H9 (cell line): Measurements from ENCODE around the gene GPHN. TPM values are rescaled to one million over a fixed set of nuclear protein-coding genes. Genes with fewer than 3 reads are reported as not detected.

Source experiments
- DNase-seq: peaks from one replicate; pipeline ENCODE4 v3.0.0-alpha.2; 2017
- H2AFZ ChIP-seq: one replicate; pipeline ENCODE4 v1.6.1; 2013; ENCODE audit warnings: mild to moderate bottlenecking, low read length, control low read depth, moderate library complexity
- H2AK5ac ChIP-seq: 2 replicates; pipeline ENCODE4 v1.6.1; 2013; ENCODE audit warnings: low read length, control low read depth, mixed read lengths; ENCODE audit not compliant: insufficient read length
- H2BK120ac ChIP-seq: one replicate; pipeline ENCODE4 v1.6.1; 2013; ENCODE audit warnings: low read depth, mild to moderate bottlenecking, low read length, control low read depth, inconsistent platforms; ENCODE audit not compliant: poor library complexity, severe bottlenecking
- H2BK12ac ChIP-seq: 2 replicates; pipeline ENCODE4 v1.6.1; 2013; ENCODE audit warnings: low read length, control low read depth, mixed read lengths, low read depth; ENCODE audit not compliant: insufficient read length
- H2BK15ac ChIP-seq: 2 replicates; pipeline ENCODE4 v1.6.1; 2013; ENCODE audit warnings: low read depth, low read length, control low read depth
- H2BK20ac ChIP-seq: one replicate; pipeline ENCODE4 v1.6.1; 2013; ENCODE audit warnings: low read depth, mild to moderate bottlenecking, low read length, control low read depth, inconsistent platforms; ENCODE audit not compliant: poor library complexity, severe bottlenecking
- H2BK5ac ChIP-seq: 2 replicates; pipeline ENCODE4 v1.6.1; 2013; ENCODE audit warnings: low read length, control low read depth, mixed read lengths; ENCODE audit not compliant: insufficient read length
- H3K14ac ChIP-seq: 2 replicates; pipeline ENCODE4 v1.6.1; 2013; ENCODE audit warnings: low read length, control low read depth; ENCODE audit not compliant: insufficient read depth
- H3K18ac ChIP-seq: 2 replicates; pipeline ENCODE4 v1.6.1; 2013; ENCODE audit warnings: low read depth, mild to moderate bottlenecking, mixed read lengths, low read length, control low read depth; ENCODE audit not compliant: insufficient read length
- H3K23ac ChIP-seq: 2 replicates; pipeline ENCODE4 v1.6.1; 2013; ENCODE audit warnings: low read length, control low read depth, mixed read lengths, low read depth; ENCODE audit not compliant: insufficient read length
- H3K23me2 ChIP-seq: 2 replicates; pipeline ENCODE4 v1.6.1; 2013; ENCODE audit warnings: low read depth, mild to moderate bottlenecking, mixed read lengths, low read length, control low read depth; ENCODE audit not compliant: insufficient read length, poor library complexity, severe bottlenecking
- H3K27ac ChIP-seq: 2 replicates; pipeline ENCODE4 v1.5.1; 2013; ENCODE audit warnings: low read length, control low read depth, mixed read lengths, low read depth; ENCODE audit not compliant: insufficient read length
- H3K27me3 ChIP-seq: 2 replicates; pipeline ENCODE4 v1.6.1; 2013; ENCODE audit warnings: low read length, control low read depth, inconsistent platforms; ENCODE audit not compliant: insufficient read depth
- H3K4ac ChIP-seq: 2 replicates; pipeline ENCODE4 v1.6.1; 2013; ENCODE audit warnings: low read depth, mild to moderate bottlenecking, control low read depth, inconsistent platforms, low read length, moderate library complexity
- H3K4me1 ChIP-seq: 2 replicates; pipeline ENCODE4 v1.6.1; 2013; ENCODE audit warnings: low read length, control low read depth, inconsistent platforms; ENCODE audit not compliant: insufficient read depth
- H3K4me2 ChIP-seq: 2 replicates; pipeline ENCODE4 v1.6.1; 2013; ENCODE audit warnings: low read length, control low read depth, mixed read lengths; ENCODE audit not compliant: insufficient read length, insufficient read depth
- H3K56ac ChIP-seq: 2 replicates; pipeline ENCODE4 v1.6.1; 2013; ENCODE audit warnings: low read depth, mild to moderate bottlenecking, mixed read lengths, low read length, control low read depth; ENCODE audit not compliant: insufficient read length
- H3K79me1 ChIP-seq: 2 replicates; pipeline ENCODE4 v1.6.1; 2013; ENCODE audit warnings: low read depth, mild to moderate bottlenecking, moderate library complexity, low read length, control low read depth, inconsistent platforms; ENCODE audit not compliant: insufficient read depth, poor library complexity, severe bottlenecking
- H3K79me2 ChIP-seq: 2 replicates; pipeline ENCODE4 v1.6.1; 2013; ENCODE audit warnings: low read length, control low read depth, inconsistent platforms; ENCODE audit not compliant: insufficient read depth
- H3K9ac ChIP-seq: 2 replicates; pipeline ENCODE4 v1.6.1; 2013; ENCODE audit warnings: low read length, control low read depth, mixed read lengths; ENCODE audit not compliant: insufficient read length; ENCODE audit errors: extremely low read depth
- H3K9me3 ChIP-seq: one replicate; pipeline ENCODE4 v1.6.1; 2013; ENCODE audit warnings: low read depth, low read length, inconsistent platforms; ENCODE audit not compliant: control insufficient read depth
- H3T11ph ChIP-seq: one replicate; pipeline ENCODE4 v1.6.1; 2013; ENCODE audit warnings: mild to moderate bottlenecking, low read length, control low read depth, inconsistent platforms
- H4K20me1 ChIP-seq: one replicate; pipeline ENCODE4 v1.6.1; 2013; ENCODE audit not compliant: control insufficient read depth, insufficient read length, insufficient read depth
- H4K5ac ChIP-seq: 2 replicates; pipeline ENCODE4 v1.6.1; 2013; ENCODE audit warnings: low read depth, mild to moderate bottlenecking, mixed read lengths, low read length, control low read depth; ENCODE audit not compliant: insufficient read length
- H4K8ac ChIP-seq: replicated peaks from 2 replicates; pipeline ENCODE4 v1.6.1; 2013; ENCODE audit warnings: low read length, control low read depth, mixed read lengths, low read depth; ENCODE audit not compliant: insufficient read length
- H4K91ac ChIP-seq: 2 replicates; pipeline ENCODE4 v1.6.1; 2013; ENCODE audit warnings: low read depth, mild to moderate bottlenecking, moderate library complexity, mixed read lengths, low read length, control low read depth; ENCODE audit not compliant: insufficient read length
- H3K27ac Mint-ChIP-seq, 3 experiments: 2 replicates in 2 of 3; 3 replicates in 1 of 3; pipeline ENCODE4 v1.8.0; 2020 to 2021; ENCODE audit warnings: mixed read lengths in 3 of 3, mild to moderate bottlenecking in 1 of 3, moderate library complexity in 1 of 3
- H3K27me3 Mint-ChIP-seq: 2 replicates; pipeline ENCODE4 v1.8.0; 2021; ENCODE audit warnings: low read depth, mild to moderate bottlenecking, moderate library complexity, mixed read lengths
- H3K36me3 Mint-ChIP-seq, 3 experiments: 2 replicates in 2 of 3; 3 replicates in 1 of 3; pipeline ENCODE4 v1.8.0; 2020 to 2021; ENCODE audit warnings: low read depth in 3 of 3, mixed read lengths in 3 of 3; ENCODE audit not compliant: insufficient read depth in 1 of 3
- H3K4me1 Mint-ChIP-seq, 2 experiments: 2 replicates each; pipeline ENCODE4 v1.8.0; 2020; ENCODE audit warnings: mixed read lengths in 2 of 2
- H3K4me3 Mint-ChIP-seq, 2 experiments: 2 replicates in 1 of 2; 3 replicates in 1 of 2; pipeline ENCODE4 v1.8.0; 2020 to 2021; ENCODE audit warnings: mild to moderate bottlenecking in 2 of 2, mixed read lengths in 2 of 2, moderate library complexity in 1 of 2
- H3K9me3 Mint-ChIP-seq, 2 experiments: 2 replicates in 1 of 2; 3 replicates in 1 of 2; pipeline ENCODE4 v1.8.0; 2020; ENCODE audit warnings: mild to moderate bottlenecking in 2 of 2, mixed read lengths in 2 of 2, moderate library complexity in 1 of 2
- CTCF ChIP-seq: fragments of 200-600 bp; sonication (generic); conservative IDR thresholded peaks from 3 replicates; pipeline ENCODE4 v1.8.0; 2021; ENCODE audit warnings: antibody characterized with exemption, mild to moderate bottlenecking
- WGBS: extraction: QIAGEN DNeasy Blood & Tissue Kit; methylation state at CpG from one replicate; pipeline ENCODE4 v1.1.7; 2013; ENCODE audit warnings: missing lambda C conversion rate, low lambda C conversion rate, mixed read lengths; ENCODE audit not compliant: insufficient read length; ENCODE audit errors: extremely low coverage; 5-methylcytosine and 5-hydroxymethylcytosine counted together
- total RNA-seq: library from RNA; stranded (reverse); gene quantifications from 2 replicates; pipeline ENCODE4 v1.2.1, GENCODE V29; 2021

Gene GPHN
- total RNA-seq, 1 experiment from 2014 or later = 16.1 TPM

GRCh38 chr14:66827182-66827581, 319.2 kb downstream of the GPHN start:
- H3K4me3 Mint-ChIP-seq = no peak overlapping the region
- Histone ChIP-seq H3T11ph (no peak overlapping the region), H4K91ac (no peak overlapping the region), H3K79me1 (no peaks in the 10 kb centered on the region), H3K4ac (no peak overlapping the region), H4K8ac (no peak overlapping the region), H2BK5ac (no peak overlapping the region), H3K18ac (no peak overlapping the region), H4K5ac (no peak overlapping the region), H3K56ac (no peak overlapping the region), H3K79me2 (no peaks in the 10 kb centered on the region), H4K20me1 (no peaks in the 10 kb centered on the region), H3K9ac (no peak overlapping the region), H2BK20ac (no peak overlapping the region), H2BK12ac (no peak overlapping the region), H3K23me2 (no peaks in the 10 kb centered on the region), H3K14ac (no peak overlapping the region), H3K27ac (no peak overlapping the region), H3K27me3 (no peaks in the 10 kb centered on the region), H2BK120ac (no peak overlapping the region), H3K4me1 (peaks cover 4% of the 10 kb centered on the region; the same call in 1 of the 2 replicates), H2AFZ (no peak overlapping the region), H2BK15ac (no peak overlapping the region), H3K4me2 (no peak overlapping the region), H2AK5ac (no peak overlapping the region), H3K9me3 (no peaks in the 10 kb centered on the region), H3K23ac (no peak overlapping the region)
- no CpG with 5 or more reads among the region's 5 CpGs for WGBS
- H3K27me3 Mint-ChIP-seq = no peaks in the 10 kb centered on the region
- no peak for TF ChIP-seq CTCF
- H3K36me3 Mint-ChIP-seq = no peaks in the 10 kb centered on the region; a peak in 1 of 7 replicates
- peaks cover 9 to 19% of the 10 kb centered on the region in 2 experiments for H3K4me1 Mint-ChIP-seq
- DNase-seq = no peak
- H3K27ac Mint-ChIP-seq = peak overlapping the region in 1 of 3 experiments; percentile 54; a peak in 1 of 7 replicates
- H3K9me3 Mint-ChIP-seq = no peaks in the 10 kb centered on the region
